HG03571 (cell line): Measurements from ENCODE around the gene OR51B4.
"Not testable (repeated sequence)": the region's sequence is repeated elsewhere in the genome, so short reads cannot be mapped to it uniquely, and the experiment has no call there.

Experiments used
- ATAC-seq: cut with Tn5 transposase; IDR thresholded peaks from one replicate; pipeline ENCODE4 v1.9.1; 2021; ENCODE audit not compliant: unreplicated experiment

The OR51B4 gene

DNA sequence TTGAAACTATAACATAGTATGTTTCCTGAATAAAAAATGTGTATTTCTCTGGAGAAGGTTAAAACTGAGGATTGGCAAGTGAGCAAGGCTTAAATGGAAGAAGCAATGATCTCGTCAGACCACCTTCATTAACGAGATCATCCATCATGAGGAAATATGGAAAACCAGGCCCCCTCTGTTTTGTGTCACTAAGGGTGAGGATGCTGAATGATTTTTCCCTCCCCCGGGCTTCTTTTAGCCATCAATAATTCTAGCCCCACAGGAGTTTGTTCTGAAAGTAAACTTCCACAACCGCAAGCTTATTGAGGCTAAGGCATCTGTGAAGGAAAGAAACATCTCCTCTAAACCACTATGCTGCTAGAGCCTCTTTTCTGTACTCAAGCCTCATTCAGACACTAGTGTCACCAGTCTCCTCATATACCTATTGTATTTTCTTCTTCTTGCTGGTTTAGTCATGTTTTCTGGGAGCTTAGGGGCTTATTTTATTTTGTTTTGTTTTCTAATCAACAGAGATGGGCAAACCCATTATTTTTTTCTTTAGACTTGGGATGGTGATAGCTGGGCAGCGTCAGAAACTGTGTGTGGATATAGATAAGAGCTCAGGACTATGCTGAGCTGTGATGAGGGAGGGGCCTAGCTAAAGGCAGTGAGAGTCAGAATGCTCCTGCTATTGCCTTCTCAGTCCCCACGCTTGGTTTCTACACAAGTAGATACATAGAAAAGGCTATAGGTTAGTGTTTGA, 26.2 kb downstream of the OR51B4 start:
- no peak for ATAC-seq

DNA sequence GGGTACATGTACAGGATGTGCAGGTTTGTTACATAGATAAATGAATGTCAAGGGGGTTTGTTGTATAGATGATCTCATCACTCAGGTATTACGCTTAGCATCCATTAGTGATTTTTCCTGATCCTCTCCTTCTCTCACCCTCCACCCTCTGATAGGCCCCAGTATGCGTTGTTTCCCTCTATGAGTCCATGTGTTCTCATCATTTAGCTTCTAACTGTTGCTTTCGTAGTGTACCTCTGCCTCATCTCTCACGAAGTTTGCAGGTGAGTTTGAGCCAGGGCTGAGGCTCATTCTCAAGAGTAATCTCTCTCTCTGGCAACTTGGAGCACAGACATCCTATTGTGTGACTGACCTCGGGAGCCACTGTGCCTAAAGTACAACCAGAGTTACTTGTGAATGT, 27.4 kb downstream of the OR51B4 start:
- no peak for ATAC-seq

DNA sequence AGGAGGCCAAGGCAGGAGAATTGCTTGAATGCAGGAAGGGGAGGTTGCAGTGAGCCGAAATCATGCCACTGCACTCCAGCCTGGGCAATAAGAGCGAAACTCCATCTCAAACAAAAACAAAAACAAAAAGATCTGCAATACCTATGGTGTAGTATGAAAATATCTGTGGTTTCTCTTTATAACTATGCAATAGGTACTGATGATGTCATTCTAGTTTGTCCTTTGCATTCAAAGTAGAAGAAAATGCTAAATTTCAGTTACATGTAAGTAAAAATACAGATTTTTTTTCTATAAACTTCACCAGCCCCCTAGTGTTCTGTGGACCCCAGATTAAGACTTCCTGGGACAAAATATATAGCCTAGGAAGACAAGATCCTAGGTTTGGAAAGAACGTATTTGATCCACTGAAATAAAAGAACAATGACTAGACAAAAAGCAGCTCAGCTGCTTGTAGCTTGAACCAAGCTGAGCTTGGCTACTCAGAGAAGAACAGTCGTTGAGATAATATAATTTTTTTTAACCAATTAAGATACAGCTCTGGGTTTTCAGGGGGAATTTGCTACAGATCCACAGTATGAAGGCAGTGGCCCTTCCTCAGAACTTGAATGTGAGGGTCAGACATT, 29.2 kb downstream of the OR51B4 start:
- no peak for ATAC-seq

DNA sequence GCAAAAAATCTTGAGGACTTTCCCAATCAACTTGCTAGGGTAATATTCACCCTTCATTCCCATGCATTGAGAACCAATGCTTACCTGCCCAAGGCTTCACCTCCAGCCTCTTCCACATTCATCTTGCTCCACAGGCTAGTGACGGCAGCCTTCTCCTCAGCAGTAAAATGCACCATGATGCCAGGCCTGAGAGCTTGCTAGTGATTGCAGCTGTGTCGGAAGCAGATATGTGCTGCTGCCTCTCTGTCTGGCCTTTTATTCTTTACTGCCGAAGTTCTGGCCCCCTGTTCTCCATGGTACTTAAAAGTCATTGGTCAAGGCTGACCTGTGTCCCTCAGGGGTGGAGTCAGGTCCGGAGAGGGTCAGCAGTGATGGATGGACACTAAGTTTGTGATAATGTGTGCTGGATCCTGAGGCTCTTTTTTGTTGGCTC, 32.0 kb downstream of the OR51B4 start, which contains the start of gene HBE1:
TSS of gene HBE1 (minus strand) at position 231 of the 433 bp plus-strand sequence. CDS start at position 176, 55 bp downstream.
- no peak for ATAC-seq

DNA sequence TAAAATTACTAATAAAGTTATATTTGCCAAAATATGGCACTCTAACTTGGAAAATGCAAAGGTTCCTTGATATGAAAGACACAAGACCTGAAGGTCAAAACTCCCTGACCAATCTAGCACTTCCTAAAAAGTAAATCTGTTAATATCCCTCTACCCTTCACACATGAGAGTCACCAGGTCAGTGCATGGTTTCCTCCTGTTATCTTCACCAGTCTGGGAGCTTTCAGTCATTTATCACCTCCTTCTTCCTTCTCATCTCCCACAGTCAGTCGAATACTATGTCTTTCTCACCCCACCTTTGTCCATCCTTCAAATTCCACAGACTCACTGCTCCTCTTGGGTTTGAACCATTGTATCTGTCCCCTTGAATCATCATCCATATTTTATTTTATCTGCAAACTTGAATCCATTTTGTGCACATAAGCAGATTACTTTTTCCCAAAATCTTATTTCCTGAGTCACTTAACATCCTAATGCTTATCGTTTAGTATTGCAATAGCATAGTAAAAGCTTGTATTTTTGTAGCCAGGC, 34.6 kb downstream of the OR51B4 start:
- ATAC-seq, result no peak

DNA sequence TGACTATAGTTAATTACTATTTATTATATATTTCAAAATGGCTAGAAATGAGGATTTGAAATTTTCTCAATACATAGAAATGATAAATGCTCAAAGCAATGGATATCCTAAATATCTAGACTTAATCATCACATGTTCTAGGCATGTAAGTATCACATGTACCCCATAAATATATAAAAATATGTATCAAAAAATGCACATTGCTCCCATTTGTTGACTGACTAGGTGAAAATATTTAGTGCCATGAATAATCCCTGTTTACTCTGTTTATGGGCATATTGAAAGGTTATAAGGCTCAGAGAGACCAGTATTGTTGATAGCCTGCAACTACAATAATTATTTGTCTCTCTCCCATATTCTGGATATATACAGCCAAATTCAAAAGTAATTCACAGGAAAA, 35.1 kb downstream of the OR51B4 start:
- no peak for ATAC-seq

DNA sequence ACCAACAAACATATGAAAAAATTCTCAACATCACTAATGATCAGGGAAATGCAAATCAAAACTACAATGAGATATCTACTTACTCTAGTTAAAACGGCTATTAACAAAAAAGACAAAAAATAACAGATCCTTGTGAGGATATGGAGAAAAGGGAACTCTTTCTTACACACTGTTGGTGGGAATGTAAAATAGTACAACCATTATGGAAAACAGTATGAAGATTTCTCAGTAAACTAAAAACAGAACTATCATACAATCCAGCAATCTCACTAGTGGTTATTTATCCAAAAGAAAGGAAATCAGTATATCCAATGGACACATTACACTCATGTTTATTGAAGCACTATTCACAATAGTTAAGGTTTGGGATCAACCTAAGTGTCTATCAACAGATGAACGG, 35.9 kb downstream of the OR51B4 start:
- no peak for ATAC-seq

DNA sequence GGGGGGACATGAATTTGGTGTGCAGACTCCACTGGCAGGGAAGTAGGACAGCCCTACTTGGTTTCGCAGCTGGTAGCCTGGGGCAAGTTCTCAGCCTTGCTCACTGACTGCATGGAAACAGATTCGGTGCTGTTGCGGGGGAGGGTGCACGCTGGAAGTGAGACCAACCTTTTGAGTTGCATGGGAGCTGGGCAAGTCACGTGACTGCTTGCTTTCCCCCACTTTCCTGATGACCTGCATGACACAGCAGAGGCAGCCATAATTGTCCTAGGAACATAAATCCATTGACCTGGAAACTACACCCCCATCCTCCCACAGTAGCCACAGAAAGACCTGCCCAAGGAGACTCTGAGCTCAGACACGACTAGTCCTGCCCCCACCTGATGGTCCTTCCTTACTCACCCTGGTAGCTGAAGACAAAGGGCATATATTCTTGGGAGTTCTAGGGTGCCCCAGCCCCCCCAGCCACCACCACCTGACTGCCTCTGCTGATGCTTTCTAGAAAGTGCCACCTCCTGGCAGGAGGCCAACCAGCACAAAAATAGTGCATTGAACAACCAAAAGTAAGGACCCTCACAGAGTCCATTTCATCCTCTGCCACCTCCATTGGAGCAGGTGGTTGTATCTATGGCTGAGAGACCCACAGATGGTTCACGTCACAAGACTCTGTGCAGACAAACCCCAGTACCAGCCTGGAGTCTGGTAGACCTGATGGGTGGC, 43.0 kb downstream of the OR51B4 start:
- ATAC-seq, result no peak

DNA sequence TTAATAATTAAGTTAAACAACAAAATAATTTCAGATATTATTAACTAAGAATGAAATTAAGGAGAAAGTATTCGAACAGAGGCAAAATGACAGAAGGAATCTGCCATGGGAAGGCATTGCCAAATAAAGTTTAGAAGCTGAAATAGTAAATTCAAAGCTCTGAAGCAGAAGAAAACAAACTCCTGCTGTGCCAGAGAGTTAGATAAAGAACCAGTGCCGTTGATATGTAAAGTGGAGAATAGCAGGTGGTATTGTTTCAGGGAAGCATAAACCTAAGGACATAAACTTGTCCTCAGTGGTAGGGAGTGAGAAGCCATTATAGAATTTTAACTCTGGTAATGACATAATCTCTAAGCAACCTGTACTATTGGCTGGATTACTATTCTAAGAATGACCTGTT, 44.5 kb downstream of the OR51B4 start:
- no peak for ATAC-seq

DNA sequence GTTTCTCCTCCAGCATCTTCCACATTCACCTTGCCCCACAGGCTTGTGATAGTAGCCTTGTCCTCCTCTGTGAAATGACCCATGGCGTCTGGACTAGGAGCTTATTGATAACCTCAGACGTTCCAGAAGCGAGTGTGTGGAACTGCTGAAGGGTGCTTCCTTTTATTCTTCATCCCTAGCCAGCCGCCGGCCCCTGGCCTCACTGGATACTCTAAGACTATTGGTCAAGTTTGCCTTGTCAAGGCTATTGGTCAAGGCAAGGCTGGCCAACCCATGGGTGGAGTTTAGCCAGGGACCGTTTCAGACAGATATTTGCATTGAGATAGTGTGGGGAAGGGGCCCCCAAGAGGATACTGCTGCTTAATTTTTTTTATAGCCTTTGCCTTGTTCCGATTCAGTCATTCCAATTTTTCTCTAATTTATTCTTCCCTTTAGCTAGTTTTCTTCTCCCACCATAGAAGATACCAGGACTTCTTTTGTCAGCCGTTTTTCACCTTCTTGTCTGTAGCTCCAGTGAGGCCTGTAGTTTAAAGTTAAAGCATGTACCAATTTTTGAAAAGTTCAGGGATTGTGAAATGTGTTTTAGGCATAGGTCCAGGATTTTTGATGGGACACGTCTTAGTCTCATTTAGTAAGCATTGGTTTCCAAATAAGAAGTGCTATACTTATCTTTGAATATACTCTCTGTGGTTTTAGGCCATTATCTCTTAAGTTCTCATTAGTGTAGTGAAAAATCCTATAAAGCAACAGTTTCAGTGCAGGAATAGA, 46.9 kb downstream of the OR51B4 start, which contains the start of gene HBG2:
TSS of gene HBG2 (minus strand) at position 136 of the 768 bp plus-strand sequence. CDS start at position 83, 53 bp downstream.
- not testable (repeated sequence) for ATAC-seq

DNA sequence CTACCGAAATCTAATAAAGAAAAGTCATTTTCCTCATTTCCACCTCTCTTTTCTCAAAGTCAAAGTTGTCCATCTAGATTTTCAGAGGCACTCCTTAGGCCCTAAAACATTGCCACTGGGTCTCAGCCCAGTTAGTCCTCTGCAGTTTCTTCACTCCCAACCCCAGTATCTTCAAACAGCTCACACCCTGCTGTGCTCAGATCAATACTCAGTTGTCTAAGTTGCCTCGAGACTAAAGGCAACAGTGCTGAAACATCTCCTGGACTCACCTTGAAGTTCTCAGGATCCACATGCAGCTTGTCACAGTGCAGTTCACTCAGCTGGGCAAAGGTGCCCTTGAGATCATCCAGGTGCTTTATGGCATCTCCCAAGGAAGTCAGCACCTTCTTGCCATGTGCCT, 47.7 kb downstream of the OR51B4 start:
- ATAC-seq, result not testable (repeated sequence)

DNA sequence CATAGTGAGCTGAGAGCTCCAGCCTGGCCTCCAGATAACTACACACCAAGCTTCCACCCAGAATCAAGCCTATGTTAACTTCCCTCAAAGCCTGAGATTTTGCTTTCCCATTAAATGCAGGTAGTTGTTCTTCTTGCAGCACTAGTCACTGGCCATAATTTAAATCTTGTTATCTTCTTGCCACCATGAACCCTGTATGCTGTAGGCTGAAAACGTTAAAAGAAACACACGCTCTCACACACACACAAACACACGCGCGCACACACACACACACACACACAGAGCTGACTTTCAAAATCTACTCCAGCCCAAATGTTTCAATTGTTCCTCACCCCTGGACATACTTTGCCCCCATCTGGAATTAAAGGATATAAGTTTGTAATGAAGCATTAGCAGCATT, 48.3 kb downstream of the OR51B4 start:
- ATAC-seq, result not testable (repeated sequence)

DNA sequence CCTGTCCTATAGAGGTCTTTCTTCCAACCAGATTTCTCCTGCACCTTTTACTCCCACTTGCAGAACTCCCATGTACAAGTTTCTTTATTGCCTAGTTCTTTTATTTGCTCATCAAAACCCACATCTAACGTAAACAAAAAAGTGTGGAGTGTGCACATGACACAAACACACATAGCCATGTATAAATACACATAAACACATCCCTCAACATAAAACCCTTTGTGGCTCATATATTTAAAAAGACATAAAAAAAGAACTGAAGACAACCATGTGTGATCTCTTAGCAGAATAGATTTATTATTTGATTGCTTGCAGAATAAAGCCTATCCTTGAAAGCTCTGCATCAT, 48.9 kb downstream of the OR51B4 start:
- no peak for ATAC-seq

DNA sequence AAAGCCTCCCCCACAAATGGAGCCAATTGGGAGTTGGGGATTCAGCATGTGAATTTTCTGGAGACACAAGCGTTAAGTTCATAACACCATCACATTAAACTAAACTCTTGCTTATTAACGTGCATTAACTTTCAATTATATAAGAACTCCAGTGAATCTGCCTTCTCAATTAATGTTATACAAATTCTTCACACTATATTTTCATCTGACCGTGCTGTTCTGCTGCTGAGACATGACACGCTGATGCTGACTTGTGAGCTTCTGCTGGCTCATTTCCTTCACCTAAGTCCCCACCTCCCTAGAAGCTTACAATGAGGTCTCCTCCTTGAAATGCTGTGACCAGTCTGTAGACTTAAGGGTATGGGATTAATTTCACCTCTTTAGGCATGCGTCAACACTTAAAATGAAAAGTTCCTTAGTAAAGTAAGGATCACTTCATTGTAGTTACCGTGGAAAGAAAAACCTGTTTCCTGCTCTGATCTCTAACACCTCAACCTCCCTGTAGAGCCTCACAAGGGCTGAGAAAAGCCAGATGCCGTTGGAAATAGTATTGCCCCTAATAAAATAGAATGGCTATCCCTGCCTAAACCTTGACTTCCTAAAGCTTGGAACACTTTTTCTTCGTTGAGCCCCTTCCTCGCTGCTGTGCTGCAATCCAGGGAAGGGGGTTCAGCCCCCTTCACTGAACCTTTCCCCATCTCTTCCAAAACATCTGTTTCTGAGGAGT, 49.4 kb downstream of the OR51B4 start:
- no peak for ATAC-seq

DNA sequence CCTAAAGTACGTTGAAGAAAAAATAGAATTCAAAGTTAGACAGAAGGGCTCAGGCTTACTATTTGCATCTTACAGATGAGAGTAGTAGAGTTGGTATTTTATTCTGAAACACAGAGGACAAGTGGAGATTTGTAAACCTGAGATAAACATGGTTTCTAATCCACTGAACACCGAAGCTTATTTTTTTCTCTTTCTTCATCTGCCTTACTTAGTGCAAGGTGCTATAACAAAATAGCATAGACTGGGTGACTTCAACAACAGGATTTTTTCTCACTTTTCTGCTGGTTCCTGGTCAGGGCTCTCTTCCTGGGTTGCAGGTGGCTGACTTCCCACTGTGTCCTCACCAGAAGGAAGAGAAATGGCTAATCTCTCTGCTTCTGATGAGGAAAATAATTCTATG, 50.0 kb downstream of the OR51B4 start:
- no peak for ATAC-seq
